Measurements from ENCODE around the gene PPFIA1. TPM values are rescaled to one million over a fixed set of nuclear protein-coding genes. Genes with fewer than 3 reads are reported as not detected.
"Not testable (repeated sequence)": the region's sequence is repeated elsewhere in the genome, so short reads cannot be mapped to it uniquely, and the experiment has no call there.

PPFIA1 gene
- total and polyA plus RNA-seq, 2 experiments from 2014 or later: 36.0 to 39.6 TPM

- H3K4me1 ChIP-seq (ENCODE audit: insufficient read depth): no peaks in the 10 kb centered on the region
- H3K9me2 ChIP-seq (replicated peaks; ENCODE audit: insufficient read depth): no peaks in the 10 kb centered on the region
- H3K27ac ChIP-seq: no peak overlapping the region
- H4K20me1 ChIP-seq (ENCODE audit: insufficient read depth, poor library complexity, severe bottlenecking): no peaks in the 10 kb centered on the region
- H2AFZ ChIP-seq: no peak overlapping the region
- WGBS (ENCODE audit: low lambda C conversion rate, missing lambda C conversion rate): 82% methylated on average over 12 of the region's 12 CpGs
- no peak for DNase-seq (ENCODE audit: low spot score)
- no peak overlapping the region for H3K4me2 ChIP-seq
- no peaks in the 10 kb centered on the region for H3K79me2 ChIP-seq
- no peaks in the 10 kb centered on the region for H3K27me3 ChIP-seq
- no peaks in the 10 kb centered on the region for H3K9me3 ChIP-seq (ENCODE audit: low read depth)
- H3K4me3 ChIP-seq: no peak overlapping the region
- TF ChIP-seq EZH2 (IDR thresholded peaks at IDR 0.05; ENCODE audit: borderline replicate concordance) (no peak), EZH2phosphoT487 (IDR thresholded peaks at IDR 0.05; ENCODE audit: low read depth, severe bottlenecking, unreplicated experiment) (no peak), CTCF (IDR thresholded peaks at IDR 0.05; ENCODE audit: poor library complexity) (no peak)
- no peaks in the 10 kb centered on the region for H3K36me3 ChIP-seq (replicated peaks; ENCODE audit: insufficient read depth, low read depth)
These were observed 14.9 kb upstream of the PPFIA1 start for GRCh38 chr11:70255477-70256116.

- not testable (repeated sequence) for H3K4me2 ChIP-seq; DNase-seq (ENCODE audit: low spot score); H3K36me3 ChIP-seq (replicated peaks; ENCODE audit: insufficient read depth, low read depth); H3K79me2 ChIP-seq; H3K9me2 ChIP-seq (replicated peaks; ENCODE audit: insufficient read depth); H3K4me1 ChIP-seq (ENCODE audit: insufficient read depth); H2AFZ ChIP-seq; H3K27ac ChIP-seq; H3K4me3 ChIP-seq; H3K9me3 ChIP-seq (ENCODE audit: low read depth); H4K20me1 ChIP-seq (ENCODE audit: insufficient read depth, poor library complexity, severe bottlenecking); H3K27me3 ChIP-seq
- WGBS (ENCODE audit: low lambda C conversion rate, missing lambda C conversion rate): no CpG with 5 or more reads among the region's 2 CpGs
These were observed 11.4 kb upstream of the PPFIA1 start for GRCh38 chr11:70259077-70259476.

DNA sequence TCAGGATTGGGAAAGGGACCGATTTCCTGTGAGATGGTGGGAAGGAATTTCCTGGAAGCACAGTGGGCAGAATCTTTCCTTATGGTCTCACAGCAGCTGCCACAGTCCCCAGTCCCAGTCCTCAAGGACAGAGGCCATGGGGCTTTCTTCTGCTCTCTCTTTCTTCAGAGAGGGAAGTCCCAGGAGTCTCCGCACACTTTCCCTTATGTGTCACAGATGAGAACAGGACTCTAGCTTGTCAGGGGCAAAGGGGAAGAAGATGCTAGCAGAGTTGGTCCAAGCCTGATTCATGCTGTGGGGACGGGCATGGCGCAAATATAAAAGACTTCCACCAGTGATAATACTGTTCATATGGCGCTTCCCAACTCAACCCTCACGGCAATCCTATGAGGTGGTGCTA is 7.5 kb upstream of the PPFIA1 start:
- Histone ChIP-seq H3K79me2 (no peaks in the 10 kb centered on the region), H3K9me3 (ENCODE audit: low read depth) (no peaks in the 10 kb centered on the region), H3K36me3 (replicated peaks; ENCODE audit: insufficient read depth, low read depth) (no peaks in the 10 kb centered on the region), H3K27ac (no peak overlapping the region), H3K4me3 (no peak overlapping the region), H3K4me1 (ENCODE audit: insufficient read depth) (no peaks in the 10 kb centered on the region), H3K9me2 (replicated peaks; ENCODE audit: insufficient read depth) (no peaks in the 10 kb centered on the region), H2AFZ (no peak overlapping the region), H4K20me1 (ENCODE audit: insufficient read depth, poor library complexity, severe bottlenecking) (no peaks in the 10 kb centered on the region), H3K4me2 (no peak overlapping the region), H3K27me3 (peaks cover 7% of the 10 kb centered on the region)
- TF ChIP-seq CTCF (IDR thresholded peaks at IDR 0.05; ENCODE audit: poor library complexity): no peak
- TF ChIP-seq EZH2 (IDR thresholded peaks at IDR 0.05; ENCODE audit: borderline replicate concordance): no peak
- no peak for TF ChIP-seq EZH2phosphoT487 (IDR thresholded peaks at IDR 0.05; ENCODE audit: low read depth, severe bottlenecking, unreplicated experiment)
- no peak for DNase-seq (ENCODE audit: low spot score)
- 86% methylated on average over 6 of the region's 6 CpGs for WGBS (ENCODE audit: low lambda C conversion rate, missing lambda C conversion rate)

- H3K27ac ChIP-seq: no peak overlapping the region
- DNase-seq (ENCODE audit: low spot score): no peak
- no peak overlapping the region for H3K4me2 ChIP-seq
- H3K79me2 ChIP-seq: no peaks in the 10 kb centered on the region
- H3K9me2 ChIP-seq (replicated peaks; ENCODE audit: insufficient read depth): no peaks in the 10 kb centered on the region
- TF ChIP-seq EZH2phosphoT487 (IDR thresholded peaks at IDR 0.05; ENCODE audit: low read depth, severe bottlenecking, unreplicated experiment) (no peak), EZH2 (IDR thresholded peaks at IDR 0.05; ENCODE audit: borderline replicate concordance) (no peak), CTCF (IDR thresholded peaks at IDR 0.05; ENCODE audit: poor library complexity) (no peak)
- H3K4me1 ChIP-seq (ENCODE audit: insufficient read depth): no peaks in the 10 kb centered on the region
- H4K20me1 ChIP-seq (ENCODE audit: insufficient read depth, poor library complexity, severe bottlenecking): no peaks in the 10 kb centered on the region
- H3K4me3 ChIP-seq: no peak overlapping the region
- H3K36me3 ChIP-seq (replicated peaks; ENCODE audit: insufficient read depth, low read depth): no peaks in the 10 kb centered on the region
- WGBS (ENCODE audit: low lambda C conversion rate, missing lambda C conversion rate): 90% methylated on average over 7 of the region's 7 CpGs
- H3K9me3 ChIP-seq (ENCODE audit: low read depth): no peaks in the 10 kb centered on the region
- no peak overlapping the region for H2AFZ ChIP-seq
- H3K27me3 ChIP-seq: peaks cover 7% of the 10 kb centered on the region
These were observed 7.1 kb upstream of the PPFIA1 start for GRCh38 chr11:70263363-70263762.

Data from hepatocyte (in vitro differentiated cells).